ENCODE results near the gene FAHD1. TPM values are rescaled to one million over a fixed set of nuclear protein-coding genes. Genes with fewer than 3 reads are reported as not detected.
A peak's percentile ranks its signal among the peaks of the same experiment; 100 is the strongest.
"Not testable (repeated sequence)": the region's sequence is repeated elsewhere in the genome, so short reads cannot be mapped to it uniquely, and the experiment has no call there.

Gene FAHD1
- total RNA-seq, 4 donors from 2014 or later, result 40.9 to 52.5 (median 45.0) TPM

DNA sequence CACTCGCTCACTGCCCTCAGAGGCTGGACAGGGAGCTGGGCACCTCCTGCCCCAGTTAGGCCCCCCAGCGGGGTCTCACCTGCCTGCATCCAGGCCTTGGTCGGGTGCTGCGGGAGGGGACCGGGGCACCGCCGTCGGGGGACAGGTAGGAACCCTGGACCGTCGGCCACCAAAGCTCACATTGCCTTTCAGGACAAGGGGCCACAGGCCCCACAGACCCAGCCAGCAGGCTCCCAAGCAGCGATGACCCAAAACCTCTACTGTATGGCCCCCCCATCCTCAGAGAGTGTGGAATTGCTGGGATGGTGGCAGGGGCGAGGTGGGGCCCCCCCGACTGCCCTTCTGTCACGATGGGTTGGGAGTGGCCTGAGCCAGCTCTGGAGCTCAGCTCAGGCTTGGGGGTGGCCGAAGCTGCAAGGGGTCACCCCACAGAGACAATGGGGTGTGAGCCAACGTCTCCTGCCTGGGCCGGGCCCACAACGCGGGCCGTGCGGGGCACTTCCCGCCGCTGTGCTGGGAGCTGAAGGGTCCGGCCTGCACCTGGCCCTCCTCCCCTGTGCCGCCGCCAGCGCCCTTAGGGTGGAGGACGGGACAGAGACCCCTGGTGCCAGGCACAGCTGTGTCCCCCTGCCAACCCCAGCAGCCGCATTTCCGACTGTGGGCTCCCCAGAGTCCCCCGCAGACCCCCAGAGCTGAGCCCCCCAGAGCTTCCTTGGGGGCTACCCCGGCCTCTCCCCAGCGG, 34.0 kb upstream of the FAHD1 start:
- Histone ChIP-seq H3K4me1 (peaks cover 11 to 12% of the 10 kb centered on the region in 2 donors), H3K27me3 (no peaks in the 10 kb centered on the region), H3K4me3 (replicated peaks in 1 of 3) (no peak overlapping the region), H3K9me3 (no peaks in the 10 kb centered on the region), H3K36me3 (peaks cover 12 to 15% of the 10 kb centered on the region in 2 donors), H3K27ac (no peak overlapping the region)
- no peak for TF ChIP-seq POLR2A (IDR thresholded peaks at IDR 0.05)
- TF ChIP-seq CTCF (IDR thresholded peaks at IDR 0.05), result no peak
- intact Hi-C loops (cut with DNase I), result no loop called here
- 82 to 93% methylated on average over 2 to 11 of the region's 33 CpGs for WGBS, 2 donors
- DNase-seq, result no peak

DNA sequence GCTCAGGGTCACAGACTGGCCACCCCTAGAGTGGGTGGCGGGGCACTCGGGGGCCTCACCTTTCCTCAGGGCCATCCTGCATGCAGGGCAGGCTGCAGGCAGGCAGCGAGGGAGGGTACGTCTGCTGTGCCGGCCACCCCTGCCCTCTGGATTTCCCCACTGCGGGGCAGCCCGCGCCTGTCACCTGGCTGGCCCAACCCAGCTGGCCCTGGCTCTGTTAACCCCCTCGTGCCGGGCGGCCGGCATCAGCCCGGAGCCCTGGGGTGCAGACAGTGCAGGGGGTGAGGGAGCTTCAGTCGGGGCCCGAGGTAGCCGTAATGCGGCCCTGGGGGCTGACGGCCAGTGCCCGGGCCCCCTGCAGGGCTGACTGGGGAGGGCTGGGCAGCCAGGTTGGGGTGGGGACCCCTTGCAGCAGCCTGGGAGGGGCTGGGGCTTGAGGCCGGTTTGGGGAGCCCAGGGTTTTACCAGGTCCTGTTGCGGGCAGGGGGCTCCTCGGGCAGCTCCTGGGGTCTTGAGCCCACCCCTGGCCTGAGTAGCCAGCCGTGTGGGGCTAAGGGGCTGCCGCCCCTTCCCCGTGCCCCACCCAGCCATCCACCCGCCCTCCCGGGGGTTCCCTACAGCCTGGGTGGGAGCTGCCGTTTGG, 33.3 kb upstream of the FAHD1 start, which contains the start of gene IGFALS:
IGFALS (minus strand) TSS at position 128 of the 643 bp plus-strand sequence; CDS start at position 75, 53 bp downstream.
- no peak for DNase-seq
- intact Hi-C loops (cut with DNase I), result no loop called here

DNA sequence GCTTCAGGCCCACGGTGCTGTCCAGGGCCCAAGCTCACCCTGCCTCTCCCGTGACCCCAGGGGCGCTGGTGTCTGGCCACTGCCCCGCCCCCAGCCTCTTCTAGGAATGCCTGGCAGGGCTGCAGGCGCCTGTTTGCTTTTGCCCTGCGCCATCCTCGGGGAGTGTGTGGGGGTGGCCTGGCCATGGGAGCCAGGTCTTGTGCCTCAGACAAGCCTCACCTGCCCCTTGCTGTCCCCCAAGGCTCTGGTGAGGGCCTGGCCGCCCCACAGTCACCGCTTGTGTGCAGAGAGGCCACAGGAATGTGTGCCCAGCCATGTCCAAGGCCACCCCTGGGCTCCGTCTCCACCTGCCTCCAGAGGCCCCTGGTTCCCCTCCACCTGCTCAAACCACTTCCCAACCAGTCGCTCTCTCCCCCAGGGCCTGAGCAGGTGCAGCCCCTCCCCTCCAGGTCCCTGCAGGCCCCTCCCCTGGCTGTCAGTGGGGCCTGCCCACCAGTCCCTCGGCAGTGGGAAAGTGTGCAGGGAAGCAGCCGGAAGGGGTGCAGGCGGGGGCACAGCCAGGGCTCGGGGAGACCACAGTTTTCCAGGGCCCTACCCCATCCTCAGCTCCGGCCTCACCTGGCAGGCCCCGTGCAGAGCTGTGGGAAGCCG, 32.7 kb upstream of the FAHD1 start:
- peak; percentile 79 to 80 for DNase-seq

More for the DNA sequence above, 33.3 kb upstream of the FAHD1 start, which contains the start of gene IGFALS:
- H3K36me3 ChIP-seq, result peaks cover 6 to 8% of the 10 kb centered on the region in 2 donors
- peak within 1 kb of the TSS in 1 of 3 donors; percentile 24 for H3K27ac ChIP-seq
- peaks cover 11 to 12% of the 10 kb centered on the region in 2 donors for H3K4me1 ChIP-seq
- H3K9me3 ChIP-seq, result no peaks in the 10 kb centered on the region
- no peak for TF ChIP-seq CTCF (IDR thresholded peaks at IDR 0.05)
- TF ChIP-seq POLR2A (IDR thresholded peaks at IDR 0.05), result no peak
- H3K4me3 ChIP-seq (replicated peaks in 1 of 3), result no peak within 1 kb of the TSS
- WGBS, 2 donors, result 40% methylated on average over 1 of the region's 28 CpGs; no CpG with 5 or more reads in 1 of the 2 donors
- no peaks in the 10 kb centered on the region for H3K27me3 ChIP-seq

GRCh38 chr16:1794908-1795666, 31.9 kb upstream of the FAHD1 start:
- no peak overlapping the region for H3K27ac ChIP-seq
- intact Hi-C loops (cut with DNase I), result no loop called here
- no peak for DNase-seq
- H3K4me3 ChIP-seq (replicated peaks in 1 of 3), result no peak overlapping the region
- H3K27me3 ChIP-seq, result no peaks in the 10 kb centered on the region
- TF ChIP-seq POLR2A (IDR thresholded peaks at IDR 0.05), result no peak
- no peak for TF ChIP-seq CTCF (IDR thresholded peaks at IDR 0.05)
- WGBS, 2 donors, result 79 to 83% methylated on average over 13 to 31 of the region's 32 CpGs
- H3K36me3 ChIP-seq, result no peaks in the 10 kb centered on the region
- peaks cover 11 to 12% of the 10 kb centered on the region in 2 donors for H3K4me1 ChIP-seq
- no peaks in the 10 kb centered on the region for H3K9me3 ChIP-seq

More for the DNA sequence above, 32.7 kb upstream of the FAHD1 start:
- intact Hi-C loops (cut with DNase I), result no loop called here
- 40 to 68% methylated on average over 4 to 13 of the region's 18 CpGs for WGBS, 2 donors
- TF ChIP-seq CTCF (IDR thresholded peaks at IDR 0.05) (no peak), POLR2A (IDR thresholded peaks at IDR 0.05) (no peak)
- Histone ChIP-seq H3K27ac (peak overlapping the region in 1 of 3 donors; percentile 2), H3K27me3 (no peaks in the 10 kb centered on the region), H3K36me3 (peaks cover 0 to 1% of the 10 kb centered on the region in 2 donors), H3K4me1 (peaks cover 11 to 12% of the 10 kb centered on the region in 2 donors), H3K4me3 (replicated peaks in 1 of 3) (no peak overlapping the region), H3K9me3 (no peaks in the 10 kb centered on the region)

- H3K27me3 ChIP-seq; H3K4me1 ChIP-seq; H3K27ac ChIP-seq; DNase-seq; intact Hi-C loops (cut with DNase I); H3K9me3 ChIP-seq; H3K36me3 ChIP-seq; H3K4me3 ChIP-seq (replicated peaks in 1 of 3): not testable (repeated sequence)
- WGBS, 2 donors, result 77 to 81% methylated on average over 5 of the region's 5 CpGs
Observed at GRCh38 chr16:1799263-1799662, 27.7 kb upstream of the FAHD1 start.
